ENCODE results near the gene NPAS2. TPM values are rescaled to one million over a fixed set of nuclear protein-coding genes. Genes with fewer than 3 reads are reported as not detected.

Gene NPAS2
- total RNA-seq, 3 donors from 2014 or later (not counting 1 experiment from before 2014, with no cell fraction given) = not detected

- no peak for DNase-seq
- ATAC-seq = no peak
- Histone ChIP-seq H3K27ac (ENCODE audit: low read length) (no peak overlapping the region), H3K4me1 (ENCODE audit: control insufficient read depth, insufficient read depth, low read length) (no peaks in the 10 kb centered on the region), H3K9me3 (ENCODE audit: control insufficient read depth, insufficient read depth, low read length) (no peaks in the 10 kb centered on the region), H3K27me3 (ENCODE audit: control insufficient read depth, insufficient read depth, low read length) (no peaks in the 10 kb centered on the region), H3K4me3 (ENCODE audit: low read length) (no peak overlapping the region), H3K36me3 (ENCODE audit: control insufficient read depth, insufficient read depth, low read length) (no peaks in the 10 kb centered on the region)
- H3K27me3 Mint-ChIP-seq (ENCODE audit: low read depth in 2 of 2) = peaks cover 0 to 11% of the 10 kb centered on the region in 2 donors
- H3K36me3 Mint-ChIP-seq = no peaks in the 10 kb centered on the region
- no peaks in the 10 kb centered on the region for H3K9me3 Mint-ChIP-seq
- no peak for TF ChIP-seq CTCF (IDR thresholded peaks at IDR 0.05)
- WGBS (ENCODE audit: insufficient coverage) = no CpG with 5 or more reads among the region's 2 CpGs
- peaks cover 0 to 4% of the 10 kb centered on the region in 2 donors for H3K4me1 Mint-ChIP-seq
- intact Hi-C loops (cut with micrococcal nuclease) = no loop called here
- H3K27ac Mint-ChIP-seq = no peak overlapping the region
- H3K4me3 Mint-ChIP-seq = no peak overlapping the region
These were observed 117.1 kb downstream of the NPAS2 start for GRCh38 chr2:100936972-100937542.

DNA sequence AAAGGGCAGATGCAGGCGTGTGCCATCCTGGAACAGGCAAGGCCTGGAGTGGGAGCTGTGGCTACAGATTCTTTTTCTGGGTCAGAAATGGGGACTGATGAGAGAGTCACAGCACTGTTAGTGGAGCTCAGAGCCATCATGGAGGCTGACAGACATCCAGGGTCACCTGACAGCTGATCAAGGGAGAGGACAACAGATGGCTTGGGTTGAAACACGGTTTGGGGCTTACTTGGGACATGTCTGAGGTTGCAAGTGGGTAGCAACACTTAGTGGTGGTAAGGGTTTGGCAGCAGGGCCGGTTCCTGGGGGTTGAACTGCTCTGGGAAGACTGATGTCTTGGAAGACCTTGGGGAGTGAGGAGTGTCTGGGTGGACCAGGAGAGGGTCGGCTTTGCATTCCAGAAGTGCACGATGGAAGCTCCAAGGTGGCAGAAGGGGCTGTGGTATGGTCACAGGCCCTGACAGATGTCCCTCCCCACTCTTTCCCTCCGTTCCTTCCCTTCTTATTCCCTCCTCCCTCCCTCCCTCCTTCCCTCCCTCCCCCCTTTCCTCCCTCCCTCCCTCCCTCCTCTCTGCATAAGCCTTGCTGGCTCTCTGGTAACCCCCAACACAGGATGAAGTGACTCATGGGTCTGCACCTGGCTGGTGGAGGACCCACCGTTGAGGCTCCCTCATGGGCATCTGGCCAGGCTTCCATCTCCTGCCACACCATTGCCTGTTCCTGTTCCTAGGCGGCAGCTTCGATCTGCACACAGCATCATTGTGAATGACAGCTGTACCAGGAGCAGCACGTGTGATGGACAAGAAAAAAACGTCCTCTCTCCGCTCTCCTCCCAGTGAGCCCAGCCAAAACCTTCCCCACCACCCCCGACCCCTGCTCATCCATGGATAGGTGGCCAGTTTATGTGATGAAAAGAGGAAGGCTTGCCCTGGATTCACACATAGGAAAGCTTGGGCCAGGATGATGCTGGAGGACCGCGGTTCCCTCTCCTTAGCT lies 118.4 kb downstream of the NPAS2 start:
- no peaks in the 10 kb centered on the region for H3K36me3 Mint-ChIP-seq
- WGBS (ENCODE audit: insufficient coverage) = 82% methylated on average over 14 of the region's 15 CpGs
- no peaks in the 10 kb centered on the region for H3K36me3 ChIP-seq (ENCODE audit: control insufficient read depth, insufficient read depth, low read length)
- H3K9me3 ChIP-seq (ENCODE audit: control insufficient read depth, insufficient read depth, low read length) = no peaks in the 10 kb centered on the region
- no peak overlapping the region for H3K27ac ChIP-seq (ENCODE audit: low read length)
- H3K4me1 Mint-ChIP-seq = peaks cover 0 to 4% of the 10 kb centered on the region in 2 donors
- H3K27ac Mint-ChIP-seq = no peak overlapping the region
- ATAC-seq = no peak
- intact Hi-C loops (cut with micrococcal nuclease) = no loop called here
- no peak overlapping the region for H3K4me3 ChIP-seq (ENCODE audit: low read length)
- H3K27me3 ChIP-seq (ENCODE audit: control insufficient read depth, insufficient read depth, low read length) = no peaks in the 10 kb centered on the region
- H3K4me1 ChIP-seq (ENCODE audit: control insufficient read depth, insufficient read depth, low read length) = no peaks in the 10 kb centered on the region
- H3K9me3 Mint-ChIP-seq = no peaks in the 10 kb centered on the region
- TF ChIP-seq CTCF (IDR thresholded peaks at IDR 0.05) = no peak
- peaks cover 0 to 11% of the 10 kb centered on the region in 2 donors for H3K27me3 Mint-ChIP-seq (ENCODE audit: low read depth in 2 of 2)
- no peak overlapping the region for H3K4me3 Mint-ChIP-seq
- no peak for DNase-seq

GRCh38 chr2:100939445-100939844 lies 119.5 kb downstream of the NPAS2 start:
- no peaks in the 10 kb centered on the region for H3K4me1 ChIP-seq (ENCODE audit: control insufficient read depth, insufficient read depth, low read length)
- Mint-ChIP-seq H3K4me1 (peaks cover 0 to 4% of the 10 kb centered on the region in 2 donors), H3K9me3 (no peaks in the 10 kb centered on the region), H3K27ac (no peak overlapping the region), H3K36me3 (no peaks in the 10 kb centered on the region), H3K27me3 (ENCODE audit: low read depth in 2 of 2) (peaks cover 0 to 10% of the 10 kb centered on the region in 2 donors), H3K4me3 (no peak overlapping the region)
- intact Hi-C loops (cut with micrococcal nuclease) = no loop called here
- H3K9me3 ChIP-seq (ENCODE audit: control insufficient read depth, insufficient read depth, low read length) = no peaks in the 10 kb centered on the region
- H3K27me3 ChIP-seq (ENCODE audit: control insufficient read depth, insufficient read depth, low read length) = no peaks in the 10 kb centered on the region
- DNase-seq (no peak), ATAC-seq (no peak)
- H3K4me3 ChIP-seq (ENCODE audit: low read length) = no peak overlapping the region
- H3K36me3 ChIP-seq (ENCODE audit: control insufficient read depth, insufficient read depth, low read length) = no peaks in the 10 kb centered on the region
- no peak overlapping the region for H3K27ac ChIP-seq (ENCODE audit: low read length)
- no peak for TF ChIP-seq CTCF (IDR thresholded peaks at IDR 0.05)
- 88% methylated on average over 6 of the region's 6 CpGs for WGBS (ENCODE audit: insufficient coverage)

All from natural killer cell (primary cell).